Esophagus (tissue), 2 donors: ENCODE measurements around the gene ANTXRL. TPM values are rescaled to one million over a fixed set of nuclear protein-coding genes. Genes with fewer than 3 reads are reported as not detected.
A peak's percentile ranks its signal among the peaks of the same experiment; 100 is the strongest.
"Not testable (repeated sequence)": the region's sequence is repeated elsewhere in the genome, so short reads cannot be mapped to it uniquely, and the experiment has no call there.

Source experiments
- H3K27ac ChIP-seq, 2 donors: one replicate each; pipeline ENCODE4 v1.5.1; 2013; ENCODE audit warnings: low read depth in 2 of 2, mild to moderate bottlenecking in 2 of 2, inconsistent platforms in 1 of 2, low read length in 1 of 2, moderate library complexity in 1 of 2
- H3K27me3 ChIP-seq, 2 donors: one replicate each; pipeline ENCODE4 v1.6.1; 2013; ENCODE audit warnings: low read length in 2 of 2, control low read depth in 1 of 2, mild to moderate bottlenecking in 1 of 2; ENCODE audit not compliant: insufficient read depth in 2 of 2, control insufficient read depth in 1 of 2
- H3K36me3 ChIP-seq, 2 donors: one replicate each; pipeline ENCODE4 v1.6.1; 2013; ENCODE audit warnings: low read length in 1 of 2; ENCODE audit not compliant: control insufficient read depth in 2 of 2, insufficient read depth in 2 of 2
- H3K4me1 ChIP-seq, 2 donors: one replicate each; pipeline ENCODE4 v1.6.1; 2013; ENCODE audit warnings: low read length in 1 of 2; ENCODE audit not compliant: control insufficient read depth in 2 of 2, insufficient read depth in 2 of 2
- H3K4me3 ChIP-seq, 2 donors: one replicate each; pipeline ENCODE4 v1.5.1; 2013; ENCODE audit warnings: low read length in 2 of 2, mild to moderate bottlenecking in 2 of 2, low read depth in 1 of 2, moderate library complexity in 1 of 2
- H3K9me3 ChIP-seq, 2 donors: one replicate each; pipeline ENCODE4 v1.6.1; 2013; ENCODE audit warnings: mild to moderate bottlenecking in 2 of 2, low read depth in 1 of 2, low read length in 1 of 2, moderate library complexity in 1 of 2; ENCODE audit not compliant: control insufficient read depth in 2 of 2, insufficient read depth in 1 of 2
- WGBS, 2 donors: extraction: QIAGEN DNeasy Blood & Tissue Kit; methylation state at CpG; one replicate each; pipeline ENCODE4 v1.1.7; 2013; 5-methylcytosine and 5-hydroxymethylcytosine counted together
- polyA plus RNA-seq, 2 donors: library from polyadenylated mRNA; stranded (reverse); fragments of 200-250 nt; gene quantifications; one replicate each; pipeline ENCODE4 v1.2.3, GENCODE V29; 2013
- donor health status: healthy with polysubstance abuse.
- donor health status: Bipolar disorder and iron deficiency.

The ANTXRL gene
- polyA plus RNA-seq, 2 donors = 0.12 TPM; not detected in 1

GRCh38 chr10:46375406-46375805 is 88.6 kb downstream of the ANTXRL start, which contains the start of gene ANXA8L1:
Gene ANXA8L1 (plus strand): TSS chr10:46375776. CDS start chr10:46375852, 76 bp downstream.
- H3K4me1 ChIP-seq, H3K9me3 ChIP-seq, H3K4me3 ChIP-seq, H3K36me3 ChIP-seq, H3K27me3 ChIP-seq: not testable (repeated sequence)
- H3K27ac ChIP-seq = peak within 1 kb of the TSS in 1 of 2 donors; percentile 64
- 44 to 78% methylated on average over 3 to 5 of the region's 11 CpGs for WGBS, 2 donors

DNA sequence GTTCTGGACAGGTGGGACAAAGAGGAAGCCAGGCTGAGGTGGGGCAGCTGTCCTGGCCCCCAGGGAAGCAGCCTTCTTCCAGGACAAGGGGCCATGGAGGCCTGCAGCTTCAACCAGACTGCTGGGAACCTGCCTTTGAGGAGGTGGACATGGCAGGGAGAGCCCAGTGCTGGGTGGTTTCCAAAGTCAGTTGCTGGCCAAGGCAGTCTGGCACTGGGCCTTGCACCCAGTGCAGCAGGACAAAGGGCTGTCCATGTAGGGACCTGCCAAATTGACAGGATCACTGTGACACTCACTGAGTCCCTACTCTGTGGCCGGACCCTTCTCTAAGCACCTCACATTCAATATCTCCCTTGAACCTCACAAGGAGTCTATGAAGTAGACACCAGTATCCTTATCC is 90.2 kb downstream of the ANTXRL start:
- no CpG with 5 or more reads among the region's 1 CpG for WGBS, 2 donors
- not testable (repeated sequence) for H3K9me3 ChIP-seq, H3K4me1 ChIP-seq, H3K4me3 ChIP-seq, H3K27me3 ChIP-seq, H3K36me3 ChIP-seq, H3K27ac ChIP-seq

GRCh38 chr10:46377651-46378050 is 90.9 kb downstream of the ANTXRL start:
- not testable (repeated sequence) for H3K36me3 ChIP-seq, H3K27ac ChIP-seq, H3K9me3 ChIP-seq, H3K4me1 ChIP-seq, H3K27me3 ChIP-seq, H3K4me3 ChIP-seq
- WGBS, 2 donors = 40% methylated on average over 1 of the region's 4 CpGs; no CpG with 5 or more reads in 1 of the 2 donors

GRCh38 chr10:46378108-46378507 is 91.3 kb downstream of the ANTXRL start:
- H3K4me3 ChIP-seq, H3K27ac ChIP-seq, H3K9me3 ChIP-seq, H3K4me1 ChIP-seq, H3K36me3 ChIP-seq, H3K27me3 ChIP-seq: not testable (repeated sequence)
- WGBS, 2 donors = 39% methylated on average over 6 of the region's 8 CpGs; no CpG with 5 or more reads in 1 of the 2 donors

GRCh38 chr10:46379233-46379848 is 92.5 kb downstream of the ANTXRL start:
- H3K27me3 ChIP-seq, H3K4me3 ChIP-seq, H3K27ac ChIP-seq, H3K36me3 ChIP-seq, H3K4me1 ChIP-seq, H3K9me3 ChIP-seq: not testable (repeated sequence)
- WGBS, 2 donors = 61% methylated on average over 2 of the region's 5 CpGs; no CpG with 5 or more reads in 1 of the 2 donors

Other genes with a start within 250 kb of the ANTXRL start
- under 1 TPM; 0.26 to 0.59 TPM for gene MSMB, start 240.7 kb upstream of the ANTXRL start, polyA plus RNA-seq
- gene ANXA8L1, start 88.8 kb downstream of the ANTXRL start, polyA plus RNA-seq = 100 to 1,000 TPM; 180 to 279 TPM
- under 1 TPM; 0.06 to 0.10 TPM for gene NPY4R, start 179.0 kb downstream of the ANTXRL start, polyA plus RNA-seq